Colonic mucosa (tissue), 4 donors: Measurements from ENCODE around the gene PEX26. TPM values are rescaled to one million over a fixed set of nuclear protein-coding genes. Genes with fewer than 3 reads are reported as not detected.

Experiments
- DNase-seq: peaks from one replicate; pipeline ENCODE4 v3.0.0-alpha.2; 2020
- H3K27ac ChIP-seq: fragments of 200-600 bp; one replicate; pipeline ENCODE4 v1.8.0; 2021
- H3K27me3 ChIP-seq: fragments of 200-600 bp; one replicate; pipeline ENCODE4 v1.8.0; 2021
- H3K36me3 ChIP-seq: fragments of 200-600 bp; one replicate; pipeline ENCODE4 v1.8.0; 2021
- H3K4me1 ChIP-seq: fragments of 200-600 bp; one replicate; pipeline ENCODE4 v1.8.0; 2021; ENCODE audit warnings: mild to moderate bottlenecking
- H3K4me3 ChIP-seq: fragments of 200-600 bp; one replicate; pipeline ENCODE4 v1.8.0; 2021
- H3K9ac ChIP-seq, 2 donors: one replicate each; pipeline ENCODE4 v1.7.0; 2013; ENCODE audit warnings: control low read depth in 2 of 2, low read depth in 2 of 2, low read length in 2 of 2
- H3K9me3 ChIP-seq: fragments of 200-600 bp; one replicate; pipeline ENCODE4 v1.8.0; 2021
- CTCF ChIP-seq: fragments of 200-600 bp; IDR thresholded peaks from one replicate; pipeline ENCODE4 v1.8.0; 2022; ENCODE audit warnings: antibody characterized with exemption, mild to moderate bottlenecking
- intact Hi-C: fragments of 100-400 bp; cut with DNase I; formaldehyde crosslinking; loops from one replicate; pipeline ENCODE4 v1.14.1; 2022
- total RNA-seq, 2 donors: library from RNA; stranded (reverse); fragmentation: NEBNext Ultra II Directional in 1 of 2; extraction: Animal tissue kit (Norgen Biotek cat#: 25700) in 1 of 2; gene quantifications; one replicate each; pipeline ENCODE4 v1.2.1, GENCODE V29; 2021
- donor health status: healthy.
- donor health status: DM: no; HTN: no; CAD: no.
- donor health status: DM: no; HTN: no; CAD: no.

Gene PEX26
- total RNA-seq = 100 to 1,000 TPM in 1 of 2 donors, 10 to 100 TPM in 1; 86.7 to 128 TPM

- DNase-seq = peak; percentile 97
- intact Hi-C loops = loop anchor here (2.0 to 10.0 kb wide), 4 partner anchors 70 to 333 kb away; no protein-coding TSS in a partner anchor
- peak within 1 kb of the TSS; percentile 93 for H3K4me3 ChIP-seq
- H3K9ac ChIP-seq = peak within 1 kb of the TSS; percentile 91 to 97
- no peak for TF ChIP-seq CTCF
- H3K4me1 ChIP-seq = peaks cover 14% of the 10 kb centered on the region
- peaks cover 4% of the 10 kb centered on the region for H3K36me3 ChIP-seq
- no peaks in the 10 kb centered on the region for H3K9me3 ChIP-seq
- H3K27ac ChIP-seq = peak within 1 kb of the TSS; percentile 84
- H3K27me3 ChIP-seq = no peaks in the 10 kb centered on the region
Observed at GRCh38 chr22:18077639-18078328, at the start of gene PEX26. Gene PEX26, plus strand, starts transcription at chr22:18077990. Its CDS starts 387 bp downstream, at chr22:18078377.

GRCh38 chr22:18028817-18029527 lies 48.8 kb upstream of the PEX26 start:
- H3K9ac ChIP-seq = no peak overlapping the region
- no peak overlapping the region for H3K4me3 ChIP-seq
- H3K4me1 ChIP-seq = no peaks in the 10 kb centered on the region
- no peaks in the 10 kb centered on the region for H3K27me3 ChIP-seq
- intact Hi-C loops = no loop called here
- no peak for DNase-seq
- TF ChIP-seq CTCF = no peak
- H3K27ac ChIP-seq = no peak overlapping the region
- H3K36me3 ChIP-seq = no peaks in the 10 kb centered on the region
- H3K9me3 ChIP-seq = no peaks in the 10 kb centered on the region

- H3K27me3 ChIP-seq = no peaks in the 10 kb centered on the region
- TF ChIP-seq CTCF = no peak
- H3K9me3 ChIP-seq = no peaks in the 10 kb centered on the region
- no peak overlapping the region for H3K9ac ChIP-seq
- H3K36me3 ChIP-seq = no peaks in the 10 kb centered on the region
- intact Hi-C loops = no loop called here
- no peaks in the 10 kb centered on the region for H3K4me1 ChIP-seq
- no peak overlapping the region for H3K27ac ChIP-seq
- no peak for DNase-seq
- H3K4me3 ChIP-seq = no peak overlapping the region
Observed at GRCh38 chr22:18029686-18030267, 48.0 kb upstream of the PEX26 start.

GRCh38 chr22:18031695-18032454 lies 45.9 kb upstream of the PEX26 start:
- H3K27me3 ChIP-seq = no peaks in the 10 kb centered on the region
- H3K4me3 ChIP-seq = no peak overlapping the region
- no peaks in the 10 kb centered on the region for H3K4me1 ChIP-seq
- no peak for TF ChIP-seq CTCF
- no peaks in the 10 kb centered on the region for H3K9me3 ChIP-seq
- H3K9ac ChIP-seq = no peak overlapping the region
- intact Hi-C loops = no loop called here
- H3K27ac ChIP-seq = no peak overlapping the region
- no peak for DNase-seq
- no peaks in the 10 kb centered on the region for H3K36me3 ChIP-seq

- Histone ChIP-seq H3K9ac (no peak overlapping the region), H3K36me3 (no peaks in the 10 kb centered on the region), H3K27me3 (no peaks in the 10 kb centered on the region), H3K27ac (no peak overlapping the region), H3K9me3 (no peaks in the 10 kb centered on the region), H3K4me1 (no peaks in the 10 kb centered on the region), H3K4me3 (no peak overlapping the region)
- intact Hi-C loops = no loop called here
- no peak for DNase-seq
- no peak for TF ChIP-seq CTCF
Observed at GRCh38 chr22:18032455-18033101, 45.2 kb upstream of the PEX26 start.
